ENCODE results near the gene PARD6B.
"Not testable (repeated sequence)": the region's sequence is repeated elsewhere in the genome, so short reads cannot be mapped to it uniquely, and the experiment has no call there.

PARD6B gene

GRCh38 chr20:50746138-50746940 lies 15.0 kb downstream of the PARD6B start:
- DNase-seq, result no peak

GRCh38 chr20:50747275-50747674 lies 15.9 kb downstream of the PARD6B start:
- DNase-seq, result no peak

- DNase-seq, result no peak
These were observed 18.8 kb downstream of the PARD6B start for GRCh38 chr20:50750145-50750671.

- no peak for DNase-seq
These were observed 21.8 kb downstream of the PARD6B start for GRCh38 chr20:50753152-50753551.

- DNase-seq, result no peak
These were observed 23.0 kb downstream of the PARD6B start for GRCh38 chr20:50754420-50754819.

GRCh38 chr20:50756447-50756846 lies 25.1 kb downstream of the PARD6B start:
- no peak for DNase-seq

GRCh38 chr20:50758469-50758868 lies 27.1 kb downstream of the PARD6B start:
- no peak for DNase-seq

GRCh38 chr20:50758992-50759391 lies 27.6 kb downstream of the PARD6B start:
- no peak for DNase-seq

- DNase-seq, result no peak
These were observed 28.3 kb downstream of the PARD6B start for GRCh38 chr20:50759678-50760077.

- no peak for DNase-seq
These were observed 30.7 kb downstream of the PARD6B start for GRCh38 chr20:50762045-50762422.

- no peak for DNase-seq
These were observed 31.2 kb downstream of the PARD6B start for GRCh38 chr20:50762435-50763220.

GRCh38 chr20:50763550-50764458 lies 32.4 kb downstream of the PARD6B start:
- not testable (repeated sequence) for DNase-seq

- not testable (repeated sequence) for DNase-seq
These were observed 33.9 kb downstream of the PARD6B start for GRCh38 chr20:50765251-50765650.

GRCh38 chr20:50765674-50766073 lies 34.3 kb downstream of the PARD6B start:
- no peak for DNase-seq

GRCh38 chr20:50766955-50767809 lies 35.8 kb downstream of the PARD6B start:
- not testable (repeated sequence) for DNase-seq

- not testable (repeated sequence) for DNase-seq
These were observed 37.6 kb downstream of the PARD6B start for GRCh38 chr20:50768991-50769390.

- DNase-seq, result not testable (repeated sequence)
These were observed 38.2 kb downstream of the PARD6B start for GRCh38 chr20:50769551-50770085.

GRCh38 chr20:50771419-50772080 lies 40.2 kb downstream of the PARD6B start:
- DNase-seq, result not testable (repeated sequence)

GRCh38 chr20:50772420-50773185 lies 41.2 kb downstream of the PARD6B start:
- no peak for DNase-seq

- no peak for DNase-seq
These were observed 43.1 kb downstream of the PARD6B start for GRCh38 chr20:50774515-50774914.
